ENCODE measurements around the gene OPRD1.
"Not testable (repeated sequence)": the region's sequence is repeated elsewhere in the genome, so short reads cannot be mapped to it uniquely, and the experiment has no call there.

The OPRD1 gene

DNA sequence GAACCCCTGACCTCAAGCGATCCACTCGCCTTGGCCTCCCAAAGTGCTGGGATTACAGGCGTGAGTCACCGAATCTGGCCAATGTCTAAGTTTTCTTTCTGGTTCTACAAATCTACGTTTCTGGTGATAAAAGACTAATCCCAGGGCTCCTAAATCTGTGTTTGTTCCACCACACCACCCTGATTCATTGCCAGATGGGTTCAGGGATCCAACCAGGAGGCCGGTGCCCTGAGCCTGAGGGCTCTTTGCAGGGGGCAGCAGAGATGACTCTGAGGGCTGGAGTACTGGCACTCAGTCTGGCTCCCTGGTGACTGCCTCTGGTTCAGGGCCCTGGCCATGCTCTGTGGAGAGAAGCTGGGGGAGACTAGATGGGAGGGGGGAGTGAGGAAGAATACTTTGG lies 10.5 kb upstream of the OPRD1 start:
- no peak for DNase-seq (ENCODE audit: low read depth in 2 of 2)

DNA sequence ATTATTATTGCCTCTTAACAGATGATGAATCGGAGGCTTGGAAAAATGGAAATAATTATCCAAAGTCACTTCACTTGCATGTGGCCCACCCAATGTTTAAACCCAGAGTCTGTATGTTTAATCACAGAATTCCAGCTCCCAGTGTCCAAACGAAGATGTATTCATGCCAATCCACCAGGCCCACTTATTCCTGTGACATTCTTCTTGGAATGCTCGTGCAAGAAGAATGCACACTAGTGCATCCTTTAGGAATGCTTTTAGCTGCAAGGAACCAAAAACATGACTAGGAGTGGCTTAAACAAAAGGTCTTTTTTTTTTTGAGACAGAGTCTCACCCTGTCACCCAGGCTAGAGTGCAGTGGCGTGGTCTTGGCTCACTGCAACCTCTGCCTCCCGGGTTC lies 8.9 kb upstream of the OPRD1 start:
- DNase-seq (ENCODE audit: low read depth in 2 of 2), result no peak

DNA sequence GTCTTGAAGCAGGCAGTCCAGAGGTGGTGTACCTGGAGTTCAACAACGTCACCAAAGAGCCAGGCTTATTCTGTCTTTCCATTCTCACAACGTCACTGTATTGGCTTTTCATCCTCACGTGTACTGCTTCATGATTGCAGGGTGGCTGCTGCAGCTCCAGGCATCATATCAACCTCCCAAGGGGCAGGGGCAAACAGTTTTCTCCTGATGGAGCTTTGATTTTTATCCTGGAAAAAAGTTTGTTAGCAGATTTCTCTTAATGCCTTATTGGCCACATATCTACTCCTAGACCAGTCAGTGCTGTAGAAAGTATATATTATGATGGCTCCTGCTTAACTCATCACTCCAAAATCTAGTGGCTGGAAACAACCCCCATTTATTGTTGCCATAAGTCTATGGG lies 8.3 kb upstream of the OPRD1 start:
- DNase-seq (ENCODE audit: low read depth in 2 of 2), result no peak

DNA sequence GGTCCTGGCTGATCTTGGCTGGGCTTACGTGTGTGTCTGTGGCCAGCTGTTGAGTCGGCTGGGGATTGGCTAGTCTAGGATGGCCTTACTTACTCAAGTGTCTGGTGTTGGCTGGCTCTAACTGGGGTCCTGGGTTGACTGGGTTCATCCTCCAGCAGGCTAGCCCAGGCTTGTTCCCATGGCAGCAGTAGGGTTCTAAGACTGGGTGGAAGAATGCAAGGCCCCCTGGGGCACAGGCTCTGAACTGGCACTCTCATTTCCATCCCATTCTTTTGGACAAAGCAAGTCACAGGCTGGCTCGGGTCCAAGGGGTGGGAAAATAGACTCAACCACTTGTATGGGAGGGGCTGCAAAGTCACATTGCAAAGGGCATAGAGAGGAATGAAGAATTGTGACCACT lies 7.9 kb upstream of the OPRD1 start:
- DNase-seq (ENCODE audit: low read depth in 2 of 2), result no peak

DNA sequence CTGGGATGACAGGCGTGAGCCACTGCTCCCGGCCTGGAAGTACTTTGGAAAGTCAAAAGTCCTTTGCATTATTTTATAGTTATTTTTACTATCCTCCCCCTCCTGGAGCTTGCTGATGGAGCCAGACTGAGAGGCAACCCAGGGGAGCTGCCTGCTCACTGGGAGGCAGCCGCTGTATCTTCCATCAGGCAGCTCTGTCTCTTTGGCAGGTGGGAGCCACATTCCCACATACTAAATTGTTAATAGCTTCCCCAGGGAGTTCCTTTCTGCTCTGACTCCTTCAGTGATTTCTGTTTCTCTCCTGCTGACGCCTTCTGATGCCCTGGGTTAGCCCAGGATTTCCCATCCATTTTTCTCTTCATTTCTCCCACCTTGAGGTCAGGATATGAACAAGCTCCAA lies 4.9 kb upstream of the OPRD1 start:
- DNase-seq (ENCODE audit: low read depth in 2 of 2), result no peak

DNA sequence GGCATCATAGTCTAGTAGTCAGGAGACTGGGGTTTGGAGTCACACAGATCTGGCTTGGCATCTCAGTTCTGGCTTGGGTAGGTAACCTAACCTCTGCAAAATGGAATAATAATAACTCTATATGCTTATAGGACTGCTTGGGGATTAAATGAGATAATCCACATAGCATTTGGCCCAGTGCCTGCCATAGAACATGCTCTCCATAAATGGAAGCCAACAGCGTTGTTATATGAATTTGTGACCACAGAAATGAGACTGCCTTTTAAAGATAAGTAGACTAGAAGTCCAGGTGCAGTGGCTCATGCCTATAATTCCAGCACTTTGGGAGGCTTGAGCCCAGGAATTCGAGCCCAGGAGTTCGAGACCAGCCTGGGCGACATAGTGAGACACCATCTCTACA lies 4.0 kb upstream of the OPRD1 start:
- no peak for DNase-seq (ENCODE audit: low read depth in 2 of 2)

DNA sequence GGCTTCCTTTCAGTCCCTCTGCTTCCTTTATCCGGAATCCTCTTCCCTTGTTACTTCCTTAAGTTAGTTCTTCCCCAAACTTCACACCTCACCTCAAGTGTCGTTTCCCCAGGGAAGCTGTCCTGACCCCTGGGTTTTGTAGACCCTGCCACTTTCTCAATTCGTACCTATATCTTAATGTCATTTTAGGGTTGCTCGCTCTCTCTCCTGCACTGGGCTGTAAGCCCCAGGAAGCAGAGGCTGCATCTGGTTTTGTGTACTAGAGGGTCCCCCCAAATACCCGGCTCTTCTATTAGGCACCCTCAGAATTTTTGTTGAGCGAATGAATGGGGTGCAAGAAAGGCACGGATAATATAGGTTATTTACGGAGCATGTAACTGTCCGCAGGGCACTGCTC lies 603 bp upstream of the OPRD1 start:
- DNase-seq (ENCODE audit: low read depth in 2 of 2), result no peak

DNA sequence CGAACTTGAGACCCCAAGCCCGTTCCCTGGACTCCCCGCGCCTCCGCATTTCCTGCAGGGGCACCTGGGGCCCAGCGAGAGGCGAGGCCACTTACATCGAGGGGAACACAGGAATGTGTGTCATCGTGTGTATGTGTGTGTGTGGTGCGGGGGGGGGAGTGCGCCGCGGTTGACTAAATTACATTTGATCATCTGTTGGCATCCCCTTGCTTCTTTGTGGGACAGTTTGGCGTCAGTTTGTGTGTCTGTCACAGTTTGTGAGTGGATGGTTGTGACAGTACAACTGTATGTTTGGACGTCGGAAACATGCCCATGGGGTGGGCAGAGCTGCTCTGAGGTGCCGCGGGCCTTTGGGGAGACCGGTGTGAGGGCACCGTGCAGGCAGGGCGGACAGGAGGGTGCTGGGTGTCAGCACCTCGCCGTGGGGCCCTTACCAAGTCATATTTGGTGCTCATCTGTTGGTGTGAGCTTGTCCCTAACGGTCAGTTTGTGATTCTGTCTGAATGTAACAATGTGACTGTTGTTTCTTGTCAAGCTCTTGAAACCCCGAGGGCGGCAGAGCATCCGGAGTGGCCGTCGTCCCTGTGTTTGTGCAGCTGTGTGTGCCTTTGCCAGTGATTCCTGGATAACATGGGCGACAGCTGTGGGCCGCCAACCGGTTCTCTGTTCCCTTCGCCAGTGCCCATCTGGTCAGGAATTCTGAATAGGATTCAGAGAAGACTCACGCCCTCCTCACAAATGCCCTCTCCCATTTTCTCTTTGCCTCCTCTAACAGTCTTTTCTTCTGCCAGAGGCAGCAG lies 899 bp downstream of the OPRD1 start:
- no peak for DNase-seq (ENCODE audit: low read depth in 2 of 2)

DNA sequence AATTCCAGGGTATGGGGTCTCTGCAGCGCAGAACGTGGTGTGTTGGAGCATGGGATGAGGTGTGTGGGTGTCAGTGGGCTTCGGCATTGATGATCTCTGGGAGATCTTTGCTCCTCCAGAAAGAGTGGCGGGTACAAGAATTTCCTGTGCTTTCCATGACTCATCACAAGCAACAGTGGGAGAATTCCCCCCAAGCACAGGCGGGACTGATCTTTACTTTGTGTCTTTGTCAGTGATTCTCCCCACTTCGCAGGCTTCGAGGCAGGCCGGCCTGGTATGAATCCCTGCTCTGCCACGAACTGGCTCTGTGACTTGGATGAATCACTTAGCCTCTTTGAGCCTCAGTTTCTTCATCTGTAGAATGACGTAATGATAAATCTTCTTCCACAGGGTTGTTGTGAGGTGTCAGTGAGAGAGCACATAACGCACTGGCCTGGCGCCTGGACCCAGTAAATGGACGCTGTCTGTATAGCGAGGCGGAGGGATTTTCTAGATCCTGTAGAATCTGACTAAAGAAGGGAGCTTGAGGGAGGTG lies 2.0 kb downstream of the OPRD1 start:
- DNase-seq (ENCODE audit: low read depth in 2 of 2), result no peak

DNA sequence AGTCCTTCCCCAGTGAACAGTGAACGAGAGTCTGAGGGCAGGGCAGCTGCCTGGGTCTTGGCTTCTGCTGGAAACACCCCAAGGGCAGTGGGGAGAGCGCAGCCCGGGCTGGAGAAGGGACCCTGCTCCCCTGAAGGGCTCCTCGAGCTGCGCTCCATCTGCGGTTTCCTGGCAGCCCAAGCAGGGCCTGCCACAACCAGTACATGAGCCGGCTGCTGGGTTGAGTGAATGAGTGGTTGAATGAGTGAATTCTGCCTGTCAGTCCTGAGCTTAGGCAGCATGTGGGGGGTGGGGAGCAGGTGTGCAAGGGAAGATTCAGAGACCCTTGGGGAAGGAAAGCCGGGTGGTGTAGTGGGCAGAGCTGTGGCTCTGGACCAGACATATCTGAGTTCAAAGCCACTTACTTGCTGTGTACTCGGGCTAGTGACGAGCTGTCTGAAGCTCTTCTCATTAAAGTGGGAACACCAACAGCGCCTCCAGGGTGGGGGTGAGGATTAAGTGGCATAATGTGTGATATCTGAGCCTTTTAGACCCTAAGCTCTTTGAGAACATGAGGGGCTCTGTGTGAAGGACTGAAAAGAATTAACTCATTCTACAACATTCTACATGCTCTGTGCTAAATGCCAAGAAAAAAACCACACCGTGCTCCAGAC lies 3.7 kb downstream of the OPRD1 start:
- no peak for DNase-seq (ENCODE audit: low read depth in 2 of 2)

DNA sequence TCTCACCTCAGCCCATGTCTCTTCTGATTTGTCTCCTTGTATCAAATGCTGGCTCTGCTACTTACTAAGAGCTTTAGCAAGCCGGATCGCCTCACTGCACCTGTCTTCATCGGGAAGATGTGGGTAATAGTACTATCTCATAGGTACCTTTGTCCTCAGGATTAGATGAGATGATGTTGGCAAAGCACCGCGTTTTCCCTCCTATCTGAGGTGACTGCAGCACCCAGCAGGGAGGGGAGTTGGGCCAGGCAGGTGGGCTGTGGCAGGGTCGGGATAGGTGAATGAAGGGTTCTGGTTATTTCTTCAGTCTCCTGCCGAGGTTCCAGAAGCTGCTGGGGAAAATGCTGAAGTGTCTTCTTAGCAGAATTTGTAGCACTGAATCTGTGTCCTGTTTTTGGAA lies 5.2 kb downstream of the OPRD1 start:
- no peak for DNase-seq (ENCODE audit: low read depth in 2 of 2)

DNA sequence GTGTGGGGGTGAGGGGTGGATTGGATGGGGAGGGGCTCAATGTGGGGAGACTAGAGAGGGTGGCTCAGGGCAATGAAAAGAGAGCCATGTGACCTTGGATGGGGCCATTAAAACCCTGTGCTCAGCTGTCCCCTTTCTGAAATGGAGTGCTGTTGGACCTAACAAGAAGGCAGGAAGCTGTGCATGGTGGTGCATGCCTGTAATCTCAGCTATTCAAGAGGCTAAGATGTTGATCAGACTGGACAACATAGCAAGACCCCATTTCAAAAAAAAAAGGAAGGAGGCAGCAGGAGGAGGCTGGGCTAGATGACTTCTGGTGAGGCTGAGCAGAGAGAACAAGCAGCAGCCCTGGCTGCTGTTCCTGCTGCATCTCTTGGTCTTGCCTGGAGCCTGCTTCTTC lies 7.0 kb downstream of the OPRD1 start:
- DNase-seq (ENCODE audit: low read depth in 2 of 2), result no peak

DNA sequence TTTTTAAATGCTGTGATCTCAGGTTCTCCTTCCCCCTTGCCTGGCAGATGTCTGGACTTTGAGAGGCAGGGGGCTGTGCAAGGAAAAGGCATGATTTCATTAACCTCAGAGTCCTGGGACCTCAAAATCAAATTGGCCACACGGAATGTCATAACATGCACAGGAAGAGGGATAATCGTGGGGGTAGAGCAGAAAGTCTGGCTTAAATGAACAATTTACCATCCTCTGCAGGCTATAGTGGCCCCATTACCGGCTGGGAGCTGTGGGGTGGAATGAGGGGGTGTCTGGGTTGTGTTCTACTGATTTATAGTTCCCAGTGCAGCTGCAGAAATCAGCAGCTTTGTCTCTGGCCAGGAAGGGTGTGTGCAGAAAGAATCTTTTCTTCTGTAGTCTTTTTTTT lies 10.8 kb downstream of the OPRD1 start:
- DNase-seq (ENCODE audit: low read depth in 2 of 2), result no peak

DNA sequence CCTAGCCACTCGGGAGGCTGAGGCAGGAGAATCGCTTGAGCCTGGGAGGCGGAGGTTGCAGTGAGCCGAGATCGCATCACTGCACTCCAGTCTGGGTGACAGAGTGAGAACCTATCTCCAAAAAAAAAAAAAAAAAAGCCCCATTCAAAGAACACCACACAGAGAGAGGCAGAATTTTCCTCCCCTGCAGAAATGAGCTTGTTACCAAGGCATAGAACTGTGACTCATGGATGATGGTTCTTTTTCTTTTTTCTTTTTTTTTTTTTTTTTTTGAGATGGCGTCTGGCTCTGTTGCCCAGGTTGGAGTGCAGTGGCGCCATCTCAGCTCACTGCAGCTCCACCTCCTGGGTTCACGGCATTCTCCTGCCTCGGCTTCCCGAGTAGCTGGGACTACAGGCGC lies 12.1 kb downstream of the OPRD1 start:
- DNase-seq (ENCODE audit: low read depth in 2 of 2), result not testable (repeated sequence)

DNA sequence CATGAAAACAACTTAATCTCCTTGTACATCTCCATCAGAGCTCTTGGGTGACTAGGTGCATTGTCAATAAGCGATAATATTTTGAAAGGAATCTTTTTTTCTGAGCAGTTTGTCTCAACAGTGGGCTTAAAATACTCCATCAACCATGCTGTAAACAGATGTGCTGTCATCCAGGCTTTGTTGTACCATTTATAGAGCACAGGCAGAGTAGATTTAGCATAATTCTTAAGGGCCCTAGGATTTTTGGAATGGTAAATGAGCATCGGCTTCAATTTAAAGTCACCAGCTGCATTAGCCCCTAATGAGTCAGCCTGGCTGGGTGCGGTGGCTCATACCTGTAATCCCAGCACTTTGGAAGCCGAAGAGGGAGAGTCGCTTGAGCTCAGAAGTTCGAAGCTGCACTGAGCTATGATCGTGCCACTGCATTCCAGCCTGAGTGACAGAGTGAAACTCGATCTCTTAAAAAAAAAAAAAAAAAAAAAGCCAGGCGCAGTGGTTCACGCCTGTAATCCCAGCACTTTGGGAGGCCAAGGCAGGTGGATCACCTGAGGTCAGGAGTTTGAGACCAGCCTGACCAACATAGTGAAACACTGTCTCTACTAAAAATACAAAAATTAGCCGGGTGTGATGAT lies 16.4 kb downstream of the OPRD1 start:
- DNase-seq (ENCODE audit: low read depth in 2 of 2), result not testable (repeated sequence)

DNA sequence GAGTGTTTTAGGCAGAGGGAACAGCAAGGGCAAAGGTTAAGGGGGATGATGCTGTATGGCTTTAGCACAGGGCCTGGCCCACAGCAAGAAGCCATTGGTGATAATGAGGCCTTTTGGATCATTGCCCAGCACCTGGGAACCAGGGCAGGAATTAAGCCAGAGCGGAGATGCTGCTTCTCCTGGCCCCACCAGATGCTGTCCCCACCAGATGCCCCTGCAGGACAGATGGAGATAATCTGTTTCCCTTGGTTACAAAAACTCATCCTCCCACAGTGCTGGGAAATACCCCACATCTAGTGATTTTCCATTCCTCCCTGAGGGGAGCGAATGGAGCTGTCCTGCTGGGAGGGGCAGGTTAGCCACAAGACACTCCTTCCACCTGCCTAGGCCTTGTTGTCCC lies 18.8 kb downstream of the OPRD1 start:
- no peak for DNase-seq (ENCODE audit: low read depth in 2 of 2)

DNA sequence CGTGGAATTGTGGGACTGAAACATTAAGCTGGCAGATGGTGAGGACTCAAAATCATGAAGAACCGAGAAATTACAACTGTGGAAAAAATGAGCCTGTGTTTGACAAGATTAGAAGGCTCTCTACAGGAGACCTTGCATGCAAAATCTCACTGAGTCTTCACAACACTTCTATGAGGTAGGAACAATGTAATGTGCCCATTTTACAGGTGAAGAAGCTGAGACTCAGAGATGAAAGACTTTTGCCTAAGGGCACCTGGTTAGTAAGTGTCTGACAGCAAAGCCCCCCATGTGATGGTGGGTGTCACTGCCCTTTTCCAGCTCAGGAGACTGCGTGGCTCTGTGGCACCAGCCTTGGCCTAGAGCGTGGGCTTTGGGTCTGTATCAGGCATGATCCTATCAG lies 21.0 kb downstream of the OPRD1 start:
- DNase-seq (ENCODE audit: low read depth in 2 of 2), result no peak

DNA sequence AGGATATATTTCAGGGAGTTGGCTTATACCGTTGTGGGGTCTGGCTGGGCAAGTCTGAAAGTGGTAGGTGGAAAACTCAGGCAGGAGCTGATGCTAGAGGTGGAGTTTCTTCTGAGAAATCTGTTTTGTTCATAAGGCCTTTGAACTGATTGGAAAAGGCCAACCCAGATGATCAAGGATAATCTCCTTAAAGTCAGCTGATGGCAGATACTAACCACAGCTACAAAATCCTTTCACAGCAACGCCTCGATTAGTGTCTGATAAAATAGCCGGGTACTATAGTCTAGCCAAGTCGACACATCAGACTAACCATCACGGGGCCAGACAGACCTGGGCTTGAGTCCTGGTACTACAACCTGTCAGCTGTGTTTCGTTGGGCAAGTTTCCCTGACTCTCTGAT lies 21.4 kb downstream of the OPRD1 start:
- no peak for DNase-seq (ENCODE audit: low read depth in 2 of 2)

DNA sequence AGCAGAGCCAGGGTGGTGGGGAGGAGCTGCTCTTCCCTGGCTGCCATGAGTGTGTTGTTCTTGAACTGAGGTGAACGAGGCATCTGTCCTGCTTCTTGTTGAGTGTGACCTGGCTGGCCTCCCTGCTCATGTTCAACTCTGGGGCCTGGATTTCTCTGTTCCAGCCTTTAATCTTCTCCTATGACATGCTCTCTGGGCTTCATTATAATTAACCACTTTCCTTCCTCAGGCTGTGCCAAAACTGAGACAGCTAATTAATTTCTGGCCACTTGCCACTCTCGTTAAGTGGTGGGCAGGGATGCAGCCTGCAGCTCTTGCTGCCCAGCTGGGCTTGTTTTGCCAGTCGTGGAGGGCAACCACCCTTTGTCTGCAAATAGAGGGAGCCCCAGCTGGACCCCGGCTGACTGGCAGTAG lies 23.3 kb downstream of the OPRD1 start:
- DNase-seq (ENCODE audit: low read depth in 2 of 2), result no peak

DNA sequence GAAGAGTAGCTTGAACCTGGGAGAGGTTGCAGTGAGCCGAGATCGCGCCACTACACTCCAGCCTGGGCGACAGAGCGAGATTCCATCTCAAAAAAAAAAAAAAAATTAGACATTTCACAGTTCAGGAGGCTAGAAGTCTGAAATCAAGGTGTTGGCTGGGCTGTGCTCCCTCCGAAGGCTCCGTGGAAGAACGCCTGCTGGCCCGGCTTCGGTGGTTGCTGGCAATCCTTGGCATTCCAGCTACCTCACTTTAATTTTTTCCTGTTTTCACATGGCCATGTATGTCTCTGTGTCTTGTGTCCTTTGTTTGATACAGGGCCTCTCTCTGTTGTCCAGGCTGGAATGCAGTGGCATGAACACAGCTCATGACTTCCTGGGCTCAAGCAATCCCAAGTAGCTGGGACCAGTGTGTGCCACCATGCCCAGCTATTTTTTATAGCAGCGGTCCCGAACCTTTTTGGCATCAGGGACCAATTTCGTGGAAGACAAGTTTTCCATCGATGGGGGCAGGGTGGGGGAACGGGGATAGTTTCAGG lies 24.5 kb downstream of the OPRD1 start:
- DNase-seq (ENCODE audit: low read depth in 2 of 2), result no peak

DNA sequence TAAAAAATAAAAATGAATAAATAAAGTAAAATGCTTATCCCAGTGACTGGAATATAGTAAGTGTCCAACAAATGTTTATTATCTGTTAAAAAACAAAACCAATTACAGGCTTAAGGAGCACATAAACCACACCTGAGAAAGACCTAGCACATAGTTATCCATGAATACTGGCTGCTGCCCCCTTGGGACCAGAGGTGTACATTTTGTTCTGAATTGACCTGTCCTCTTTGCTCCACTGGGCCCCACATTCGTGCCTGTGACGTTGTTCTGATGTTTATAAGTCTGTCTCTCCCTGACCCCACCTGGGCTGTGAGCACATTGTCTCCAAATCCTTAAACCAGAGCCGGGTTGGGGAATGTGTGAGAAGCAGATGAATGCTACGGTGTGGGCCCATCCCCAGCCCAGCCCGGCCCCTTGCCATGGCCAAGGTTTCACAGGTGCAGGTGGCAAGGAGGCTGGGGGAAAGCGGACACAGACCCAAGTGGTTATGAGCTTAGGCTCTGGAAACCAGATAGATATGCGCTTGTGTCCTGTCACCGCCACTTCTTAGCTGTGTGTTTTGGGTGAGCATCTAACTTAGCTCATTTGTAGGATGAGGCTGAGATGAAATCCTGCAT lies 29.1 kb downstream of the OPRD1 start:
- no peak for DNase-seq (ENCODE audit: low read depth in 2 of 2)

Data from stimulated activated CD8-positive, alpha-beta memory T cell treated with anti-CD3 and anti-CD28 coated beads, Interleukin-15, amount 100 ng/mL, for 4 hours (primary cell).